HFFc6 (cell line): ENCODE results near the gene SPDYE4. TPM values are rescaled to one million over a fixed set of nuclear protein-coding genes. Genes with fewer than 3 reads are reported as not detected.

Source experiments
- DNase-seq: peaks from one replicate; pipeline ENCODE4 v3.0.0-alpha.2; 2018
- H3K27ac Mint-ChIP-seq: 2 replicates; pipeline ENCODE4 v1.8.0; 2020; ENCODE audit warnings: mild to moderate bottlenecking, mixed read lengths
- H3K27me3 Mint-ChIP-seq: 2 replicates; pipeline ENCODE4 v1.8.0; 2021; ENCODE audit warnings: mild to moderate bottlenecking, moderate library complexity, mixed read lengths; ENCODE audit not compliant: insufficient read depth
- H3K36me3 Mint-ChIP-seq: 2 replicates; pipeline ENCODE4 v1.8.0; 2021; ENCODE audit warnings: low read depth, mixed read lengths
- H3K4me1 Mint-ChIP-seq: 2 replicates; pipeline ENCODE4 v1.8.0; 2020; ENCODE audit warnings: low read depth, mixed read lengths
- H3K4me3 Mint-ChIP-seq: 2 replicates; pipeline ENCODE4 v1.8.0; 2020; ENCODE audit warnings: mild to moderate bottlenecking, moderate library complexity, mixed read lengths
- H3K9me3 Mint-ChIP-seq: 2 replicates; pipeline ENCODE4 v1.8.0; 2020; ENCODE audit warnings: mild to moderate bottlenecking, mixed read lengths
- total RNA-seq, 6 experiments: library from RNA; stranded (reverse); fragmentation: NEBNext Ultra II Directional; extraction: Animal tissue kit (Norgen Biotek cat#: 25700); gene quantifications; 2 replicates in 1 of 6; 3 replicates in 5 of 6; pipeline ENCODE4 v1.2.3, GENCODE V29; 2021
- TF ChIP-seq, protein P1 (sequence below): fragments of 200-600 bp; sonication (generic); IDR thresholded peaks from 2 replicates; pipeline ENCODE4 v1.5.0; 2021; ENCODE audit warnings: antibody characterized with exemption, mild to moderate bottlenecking

Gene SPDYE4
- total RNA-seq, 6 experiments from 2014 or later: not detected

DNA sequence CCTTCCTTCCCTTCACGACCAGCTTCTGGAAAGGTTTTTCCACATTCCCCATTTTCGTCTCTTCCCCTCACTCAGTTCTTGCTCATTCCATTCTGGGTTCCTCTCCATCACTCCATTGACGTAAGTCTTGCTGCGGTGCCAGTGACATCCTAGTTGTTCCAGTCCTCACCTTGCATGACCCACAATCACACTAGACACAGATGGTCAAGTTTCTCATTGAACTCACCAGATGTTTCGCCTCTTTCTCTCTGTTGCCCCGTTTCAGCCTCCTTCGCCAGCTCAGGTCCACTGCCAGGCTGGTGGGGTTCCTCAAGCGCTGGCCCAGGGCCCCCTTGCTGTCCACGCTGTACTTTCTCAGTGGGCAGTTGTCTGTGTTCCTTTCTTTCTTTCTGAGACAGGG is 57.1 kb downstream of the SPDYE4 start:
- Mint-ChIP-seq H3K36me3 (no peaks in the 10 kb centered on the region), H3K27ac (no peak overlapping the region), H3K4me1 (peaks cover 13% of the 10 kb centered on the region), H3K4me3 (no peak overlapping the region), H3K9me3 (no peaks in the 10 kb centered on the region), H3K27me3 (peaks cover 24% of the 10 kb centered on the region)
- DNase-seq: no peak
- TF ChIP-seq, protein P1, sequence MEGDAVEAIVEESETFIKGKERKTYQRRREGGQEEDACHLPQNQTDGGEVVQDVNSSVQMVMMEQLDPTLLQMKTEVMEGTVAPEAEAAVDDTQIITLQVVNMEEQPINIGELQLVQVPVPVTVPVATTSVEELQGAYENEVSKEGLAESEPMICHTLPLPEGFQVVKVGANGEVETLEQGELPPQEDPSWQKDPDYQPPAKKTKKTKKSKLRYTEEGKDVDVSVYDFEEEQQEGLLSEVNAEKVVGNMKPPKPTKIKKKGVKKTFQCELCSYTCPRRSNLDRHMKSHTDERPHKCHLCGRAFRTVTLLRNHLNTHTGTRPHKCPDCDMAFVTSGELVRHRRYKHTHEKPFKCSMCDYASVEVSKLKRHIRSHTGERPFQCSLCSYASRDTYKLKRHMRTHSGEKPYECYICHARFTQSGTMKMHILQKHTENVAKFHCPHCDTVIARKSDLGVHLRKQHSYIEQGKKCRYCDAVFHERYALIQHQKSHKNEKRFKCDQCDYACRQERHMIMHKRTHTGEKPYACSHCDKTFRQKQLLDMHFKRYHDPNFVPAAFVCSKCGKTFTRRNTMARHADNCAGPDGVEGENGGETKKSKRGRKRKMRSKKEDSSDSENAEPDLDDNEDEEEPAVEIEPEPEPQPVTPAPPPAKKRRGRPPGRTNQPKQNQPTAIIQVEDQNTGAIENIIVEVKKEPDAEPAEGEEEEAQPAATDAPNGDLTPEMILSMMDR: no peak

Other genes starting within 250 kb of the SPDYE4 start
- 10 to 100 TPM; 54.0 to 63.3 (median 58.3) TPM for gene MYH10, start 127.8 kb downstream of the SPDYE4 start, total RNA-seq
- gene CCDC42, start 13.7 kb downstream of the SPDYE4 start, total RNA-seq: not detected
- not detected for gene MFSD6L, start 40.8 kb upstream of the SPDYE4 start, total RNA-seq
- not detected for gene PIK3R6, start 109.1 kb upstream of the SPDYE4 start, total RNA-seq
- not detected for gene PIK3R5, start 207.2 kb upstream of the SPDYE4 start, total RNA-seq